ENCODE measurements around the gene EEPD1. TPM values are rescaled to one million over a fixed set of nuclear protein-coding genes. Genes with fewer than 3 reads are reported as not detected.
"Not testable (repeated sequence)": the region's sequence is repeated elsewhere in the genome, so short reads cannot be mapped to it uniquely, and the experiment has no call there.

Gene EEPD1
- total RNA-seq, 1 donor from 2014 or later: 11.4 TPM

DNA sequence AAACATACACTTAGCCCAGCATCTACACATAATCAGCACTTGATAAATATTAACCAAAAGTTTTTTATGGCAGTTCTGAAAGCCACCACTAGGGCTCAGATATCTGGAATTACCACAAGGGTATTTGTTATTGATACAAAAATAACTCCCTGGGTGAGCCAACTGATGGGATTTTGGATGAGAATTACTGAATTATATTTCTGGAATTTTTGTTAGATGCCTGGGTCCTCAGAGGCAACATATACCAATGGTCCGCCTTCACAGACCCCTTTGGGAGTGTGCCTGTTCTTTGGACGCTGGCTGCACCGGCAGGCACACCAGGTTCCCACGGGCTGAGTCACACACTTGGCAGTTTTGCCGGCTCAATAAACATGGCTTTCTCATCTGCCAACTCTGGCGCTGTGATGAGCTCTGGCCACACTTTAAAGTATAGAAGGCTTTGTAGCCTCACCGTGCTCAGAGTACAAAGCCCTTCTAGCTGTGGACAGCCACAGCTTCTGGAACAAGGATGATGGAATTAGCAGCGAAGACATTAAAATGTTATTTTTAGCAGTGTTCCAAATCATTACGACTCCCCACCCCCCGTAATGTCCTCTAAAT is 24.5 kb upstream of the EEPD1 start:
- peak; percentile 89 for DNase-seq (ENCODE audit: low spot score)

DNA sequence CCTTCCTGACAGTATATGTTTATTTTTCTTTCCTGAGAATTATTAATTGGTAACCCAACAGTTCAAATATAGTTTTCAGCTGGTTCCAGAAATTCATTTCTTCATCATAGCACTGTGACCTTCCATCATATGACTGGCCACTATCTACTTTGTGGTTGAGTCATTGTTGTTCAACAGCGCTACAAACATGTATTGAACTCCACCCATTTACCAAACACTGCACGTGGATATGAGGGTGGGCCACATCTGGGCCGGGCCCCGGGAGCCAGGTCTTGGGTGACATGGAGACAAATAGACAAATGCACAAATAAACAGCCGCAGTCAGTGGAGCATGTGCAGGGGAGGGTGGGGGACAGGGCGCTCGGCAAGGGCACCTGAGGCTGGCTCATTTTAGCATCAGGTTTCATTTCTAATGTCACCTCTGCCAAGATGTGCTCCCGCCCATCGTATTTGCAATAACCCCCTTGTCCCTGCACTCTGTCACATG is 24.0 kb upstream of the EEPD1 start:
- DNase-seq (ENCODE audit: low spot score): no peak

DNA sequence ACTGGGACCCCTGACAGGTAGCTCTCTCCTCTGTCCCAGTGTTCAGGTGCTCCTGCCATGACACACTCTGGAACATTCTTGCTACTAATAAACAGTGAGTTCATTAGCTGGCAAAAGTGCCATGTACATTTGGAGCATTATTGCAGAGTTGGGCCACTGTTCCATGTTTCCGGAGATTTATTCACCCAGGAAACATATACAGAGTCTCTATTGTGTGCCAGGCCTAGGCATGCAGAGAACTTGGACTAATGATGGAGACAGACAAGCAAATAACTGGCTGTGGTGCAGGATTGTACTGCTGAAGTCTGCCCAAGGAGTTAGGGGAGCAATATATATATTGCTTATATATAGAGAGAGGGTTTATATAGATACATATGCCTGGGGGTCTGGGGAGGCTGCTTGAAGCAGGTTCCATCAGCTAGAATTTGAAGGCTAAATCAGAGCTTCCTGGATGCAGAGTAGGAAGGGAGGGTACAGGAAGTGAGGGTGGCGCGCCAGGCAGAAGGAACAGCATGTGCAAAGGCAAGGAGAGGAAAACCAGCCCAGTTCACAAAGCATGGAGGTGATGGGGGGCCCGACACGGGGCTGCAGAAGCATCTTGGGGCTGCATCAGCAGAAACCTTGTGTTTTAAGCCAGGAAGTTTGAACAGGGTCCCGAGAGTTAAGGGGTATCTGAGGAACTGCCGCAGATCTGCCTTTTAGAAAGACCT is 22.7 kb upstream of the EEPD1 start:
- DNase-seq (ENCODE audit: low spot score): no peak

DNA sequence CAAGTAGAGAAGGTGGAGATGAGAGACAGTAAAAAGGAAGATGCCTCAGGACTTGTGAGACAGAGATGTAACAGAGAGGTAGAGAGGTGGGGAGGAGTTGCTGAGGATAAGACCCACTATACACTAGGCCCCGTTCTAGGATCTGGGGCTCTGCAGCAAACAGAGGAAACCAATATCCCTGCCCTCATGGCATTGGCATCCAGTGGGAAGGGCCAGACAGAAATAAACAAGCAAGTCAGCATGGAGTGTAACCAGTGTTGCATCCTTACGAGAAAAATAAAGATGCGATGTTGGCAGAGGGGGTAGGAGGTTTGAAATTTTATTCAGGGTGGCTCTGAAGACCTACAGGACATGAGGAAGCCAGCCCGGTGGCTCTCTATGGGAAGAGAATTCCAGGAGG is 22.0 kb upstream of the EEPD1 start:
- DNase-seq (ENCODE audit: low spot score): no peak

DNA sequence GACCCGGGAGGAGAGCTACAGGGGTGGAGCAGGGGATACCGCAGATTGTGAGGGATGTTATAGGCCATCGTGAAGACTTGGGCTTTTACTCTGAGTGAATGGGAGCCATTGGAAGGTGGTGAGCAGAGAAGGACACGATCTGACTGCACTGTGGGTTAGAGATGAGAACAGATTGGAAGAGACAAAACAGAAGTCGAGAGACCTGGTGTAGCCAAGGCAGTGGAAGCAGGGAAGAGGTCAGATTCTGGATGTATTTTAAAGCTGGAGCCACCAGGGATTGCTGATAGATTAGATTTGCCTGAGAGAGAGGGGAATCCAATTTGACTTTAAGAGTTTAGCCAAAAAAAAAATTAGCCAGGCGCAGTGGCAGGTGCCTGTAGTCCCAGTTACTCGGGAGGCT is 21.6 kb upstream of the EEPD1 start:
- DNase-seq (ENCODE audit: low spot score): no peak

DNA sequence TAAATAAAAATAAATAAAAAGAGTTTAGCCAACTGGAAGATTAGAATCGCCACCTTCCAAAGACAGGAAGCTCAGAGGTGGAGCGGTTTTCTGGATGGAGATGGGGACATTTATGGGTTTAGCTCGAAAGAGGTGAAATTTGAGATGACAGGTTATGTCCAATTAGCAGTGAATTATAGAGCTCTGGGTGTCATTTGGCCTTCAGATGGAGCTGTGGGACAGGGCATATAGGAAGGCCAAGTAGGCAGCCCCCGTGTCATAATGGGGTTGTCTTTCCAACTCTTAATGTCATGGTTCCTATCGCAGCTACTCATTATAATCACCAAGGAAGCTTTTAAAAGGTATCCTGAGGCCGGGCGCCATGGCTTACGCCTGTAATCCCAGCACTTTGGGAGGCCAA is 21.0 kb upstream of the EEPD1 start:
- DNase-seq (ENCODE audit: low spot score): no peak

DNA sequence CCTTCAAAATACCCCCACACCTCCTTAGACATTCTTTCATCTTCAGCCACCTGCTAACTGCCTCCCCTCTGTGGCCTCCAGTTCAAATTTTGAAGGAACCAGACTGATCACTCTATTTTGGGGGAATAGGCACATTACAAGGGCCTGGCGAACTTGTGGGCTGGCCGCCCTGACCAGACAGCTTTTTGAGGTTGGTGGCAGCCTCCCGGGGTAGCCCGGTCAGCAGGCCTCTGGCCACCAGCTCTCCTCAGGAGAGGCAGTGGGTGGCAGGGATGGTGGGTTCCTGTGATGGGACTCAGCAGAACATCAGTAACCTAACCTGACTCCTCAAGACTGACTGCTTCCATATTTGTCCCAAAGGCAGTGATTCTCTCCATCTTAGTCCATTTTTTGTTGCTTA is 17.4 kb upstream of the EEPD1 start:
- DNase-seq (ENCODE audit: low spot score): no peak

DNA sequence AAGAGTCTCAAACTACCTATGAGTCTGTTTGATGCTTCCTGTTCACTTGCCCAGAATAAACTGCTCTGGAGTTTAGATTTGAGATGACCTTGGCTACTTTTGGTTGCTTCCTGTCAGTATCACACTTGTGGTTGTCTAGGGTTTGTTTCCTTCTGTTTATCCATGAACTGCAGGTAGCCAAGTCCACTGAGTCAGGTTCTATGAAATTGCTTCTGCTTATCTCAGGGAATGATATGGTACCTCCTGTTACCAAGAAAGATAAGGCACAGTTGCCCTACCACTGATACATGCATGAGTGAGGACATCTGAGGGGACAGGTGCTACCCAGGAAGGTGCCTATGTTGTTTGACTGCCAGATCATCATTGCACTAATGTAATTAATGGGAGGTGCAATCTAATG is 15.8 kb upstream of the EEPD1 start:
- DNase-seq (ENCODE audit: low spot score): no peak

DNA sequence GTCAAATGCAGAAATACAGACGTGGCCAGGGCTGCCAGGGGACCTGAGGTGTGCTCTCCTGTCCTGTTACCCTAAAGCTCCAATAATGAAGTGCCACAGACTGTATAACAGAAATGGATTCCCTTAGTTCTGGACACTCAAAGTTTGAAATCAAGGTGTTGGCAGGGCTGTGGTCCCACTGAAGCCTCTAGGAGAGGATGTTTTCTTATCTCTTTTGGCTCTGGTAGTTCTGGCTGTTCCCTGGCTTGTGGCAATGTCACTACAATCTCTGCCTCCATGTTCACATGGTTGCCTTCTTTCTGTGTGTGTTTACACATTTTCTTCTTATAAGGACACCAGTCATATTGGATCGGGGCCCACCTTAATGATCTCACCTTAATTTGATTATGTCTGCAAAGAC is 15.3 kb upstream of the EEPD1 start:
- DNase-seq (ENCODE audit: low spot score): no peak

DNA sequence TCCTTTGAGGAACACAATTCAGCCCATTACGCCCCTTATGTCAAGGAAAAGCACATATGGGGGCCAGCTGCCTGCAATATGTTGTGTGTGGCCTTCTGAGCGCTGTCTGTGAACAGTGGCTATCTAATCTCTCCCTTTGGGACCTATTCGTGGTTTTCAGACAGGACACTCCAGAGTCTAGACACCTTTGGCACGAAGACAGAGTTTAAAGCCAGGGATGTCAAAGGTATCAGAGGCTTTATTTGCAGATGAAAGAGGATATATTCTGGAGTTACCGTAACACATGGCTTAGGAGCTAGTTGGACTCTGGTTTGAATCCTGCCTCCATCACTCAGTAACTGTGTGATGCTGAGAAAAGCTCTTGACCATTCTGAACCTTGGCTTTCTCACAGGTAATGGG is 14.8 kb upstream of the EEPD1 start:
- no peak for DNase-seq (ENCODE audit: low spot score)

DNA sequence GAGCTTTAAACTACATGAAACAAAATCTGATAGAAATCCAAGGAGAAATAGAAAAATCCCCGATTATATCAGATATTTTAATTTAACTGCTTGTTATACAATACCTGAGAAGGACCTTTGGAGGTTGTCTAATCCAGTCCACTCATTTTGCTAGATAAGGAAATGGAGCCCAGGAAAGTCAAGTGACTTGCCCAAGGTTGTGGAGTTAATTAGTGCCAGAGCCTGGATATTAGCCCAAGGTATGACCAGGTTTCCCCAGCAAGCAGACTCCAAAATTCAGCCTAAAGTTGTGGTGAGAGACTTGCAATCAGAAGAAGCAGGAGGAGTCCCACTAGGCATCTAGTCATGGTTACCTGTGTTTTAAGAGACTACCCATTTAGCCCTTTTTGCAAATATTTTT is 11.7 kb upstream of the EEPD1 start:
- no peak for DNase-seq (ENCODE audit: low spot score)

DNA sequence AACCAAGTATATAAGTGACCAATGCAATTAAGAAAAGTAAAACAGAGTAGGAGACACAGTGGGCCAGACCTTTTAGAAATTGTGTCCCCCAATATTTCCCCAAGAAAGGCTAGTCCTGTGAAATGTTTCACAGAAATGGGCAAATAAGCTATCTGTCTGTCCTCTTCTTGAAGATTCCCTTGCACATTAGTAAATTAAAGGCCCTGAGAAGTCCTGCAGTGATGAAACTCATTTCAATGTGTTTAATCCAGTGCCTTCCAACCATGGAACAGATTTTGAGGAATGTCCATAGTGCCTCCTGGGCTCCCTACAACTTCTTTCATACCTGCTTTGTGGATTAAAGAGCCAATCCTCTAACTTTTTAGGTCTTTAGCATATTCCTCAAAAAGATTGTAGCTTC is 11.2 kb upstream of the EEPD1 start:
- DNase-seq (ENCODE audit: low spot score): no peak

DNA sequence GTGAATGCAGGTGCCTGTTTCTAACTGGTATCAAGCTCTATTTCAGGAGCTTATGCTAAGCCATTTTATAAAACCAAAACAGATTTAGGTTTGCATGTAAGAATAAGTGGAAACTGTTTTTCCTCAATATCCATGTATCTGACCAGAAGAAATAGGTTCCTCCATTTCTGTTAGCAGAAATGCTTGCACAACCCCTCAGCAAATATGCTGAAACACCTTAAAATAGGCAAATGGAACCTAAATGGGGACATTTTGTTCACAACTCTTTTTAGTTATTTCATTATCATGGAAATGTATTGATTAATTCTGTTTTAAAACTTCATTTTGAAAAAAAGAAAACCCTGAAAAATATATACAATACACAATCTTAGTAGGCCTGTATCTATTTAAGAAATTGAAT is 8.9 kb upstream of the EEPD1 start:
- no peak for DNase-seq (ENCODE audit: low spot score)

DNA sequence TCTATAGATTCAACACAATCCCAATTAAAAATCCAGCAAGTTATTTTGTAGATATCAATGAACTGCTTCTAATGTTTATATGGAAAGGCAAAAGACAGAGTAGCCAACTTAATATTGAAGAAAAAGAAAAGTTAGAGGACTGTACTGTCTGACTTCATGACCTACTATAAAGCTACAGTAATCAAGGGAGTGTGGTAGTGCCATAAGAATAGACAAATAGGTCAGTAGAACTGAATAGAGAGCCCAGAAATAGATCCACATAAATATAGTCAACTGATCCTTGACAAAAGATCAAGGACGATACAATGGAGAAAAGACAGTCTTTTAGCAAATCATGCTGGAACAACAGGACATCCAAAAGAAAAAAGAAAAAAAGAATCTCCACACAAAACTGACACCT is 7.4 kb upstream of the EEPD1 start:
- DNase-seq (ENCODE audit: low spot score): no peak

DNA sequence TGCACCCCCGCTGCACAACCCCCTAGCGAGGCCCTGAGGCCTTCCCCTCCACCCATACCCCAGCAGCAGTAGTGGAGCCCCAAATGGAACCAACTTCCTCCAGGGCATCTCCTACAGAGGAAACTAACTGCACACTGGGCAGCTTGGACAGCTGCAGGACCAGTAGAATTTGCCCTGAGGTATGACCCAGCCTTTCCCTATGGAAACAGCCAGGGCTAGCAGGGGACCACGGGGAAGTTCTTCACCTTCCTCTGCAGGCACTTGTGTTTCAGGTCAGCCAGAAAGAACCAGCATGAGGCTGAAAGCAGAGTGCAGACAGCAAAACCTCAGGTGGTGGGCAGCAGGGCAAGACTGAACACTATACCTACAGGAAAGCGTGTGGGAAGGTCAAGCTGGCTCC is 5.7 kb upstream of the EEPD1 start:
- no peak for DNase-seq (ENCODE audit: low spot score)

DNA sequence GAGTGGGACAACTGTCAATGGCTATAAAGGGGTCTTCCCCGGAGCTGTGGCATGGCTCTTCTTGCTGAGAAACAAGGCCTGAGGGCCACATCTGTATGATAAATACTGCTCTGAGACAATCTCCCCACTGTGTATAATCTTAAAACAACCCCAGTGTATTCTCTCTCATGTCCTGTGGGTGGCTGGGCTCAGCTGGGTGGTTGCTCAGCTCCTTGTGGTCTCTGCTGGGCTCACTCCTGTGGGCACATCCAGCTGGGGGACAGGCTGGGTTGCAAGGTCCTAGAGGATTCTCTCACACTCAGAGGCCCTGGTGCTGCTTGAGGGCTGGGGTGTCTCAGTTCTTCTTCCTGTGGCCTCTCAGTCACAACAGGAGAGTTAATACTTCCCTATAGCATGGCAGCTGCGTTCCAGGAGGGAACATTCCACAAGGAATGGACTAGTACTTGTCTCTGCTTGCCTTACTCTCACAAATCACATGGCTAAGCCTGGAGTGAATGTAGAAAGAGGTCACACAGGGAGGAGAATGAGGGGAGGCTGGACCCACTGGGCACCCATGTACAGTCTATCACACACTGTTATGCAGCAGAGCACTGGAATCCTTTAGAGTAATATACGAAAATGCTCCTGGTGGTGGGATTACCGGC is 4.5 kb upstream of the EEPD1 start:
- no peak for DNase-seq (ENCODE audit: low spot score)

DNA sequence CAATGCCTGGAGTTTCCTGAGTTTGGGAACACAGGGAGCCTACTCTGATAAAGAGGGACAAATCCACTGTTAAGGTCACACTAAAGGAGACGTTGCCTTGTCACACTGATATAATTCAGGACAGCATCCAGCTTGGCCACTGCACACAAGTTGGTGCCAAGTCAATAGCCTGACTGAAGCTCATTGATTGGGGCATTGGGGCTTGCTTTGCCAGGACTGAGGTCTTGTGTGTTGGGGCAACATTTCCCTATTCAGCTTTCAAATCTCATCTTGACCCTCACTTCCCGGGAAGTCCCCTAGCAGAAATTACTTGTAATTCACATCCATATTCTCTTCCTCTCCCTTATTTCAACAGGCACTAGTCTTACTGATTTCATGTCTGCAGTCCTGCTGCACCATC is 3.8 kb upstream of the EEPD1 start:
- not testable (repeated sequence) for DNase-seq (ENCODE audit: low spot score)

DNA sequence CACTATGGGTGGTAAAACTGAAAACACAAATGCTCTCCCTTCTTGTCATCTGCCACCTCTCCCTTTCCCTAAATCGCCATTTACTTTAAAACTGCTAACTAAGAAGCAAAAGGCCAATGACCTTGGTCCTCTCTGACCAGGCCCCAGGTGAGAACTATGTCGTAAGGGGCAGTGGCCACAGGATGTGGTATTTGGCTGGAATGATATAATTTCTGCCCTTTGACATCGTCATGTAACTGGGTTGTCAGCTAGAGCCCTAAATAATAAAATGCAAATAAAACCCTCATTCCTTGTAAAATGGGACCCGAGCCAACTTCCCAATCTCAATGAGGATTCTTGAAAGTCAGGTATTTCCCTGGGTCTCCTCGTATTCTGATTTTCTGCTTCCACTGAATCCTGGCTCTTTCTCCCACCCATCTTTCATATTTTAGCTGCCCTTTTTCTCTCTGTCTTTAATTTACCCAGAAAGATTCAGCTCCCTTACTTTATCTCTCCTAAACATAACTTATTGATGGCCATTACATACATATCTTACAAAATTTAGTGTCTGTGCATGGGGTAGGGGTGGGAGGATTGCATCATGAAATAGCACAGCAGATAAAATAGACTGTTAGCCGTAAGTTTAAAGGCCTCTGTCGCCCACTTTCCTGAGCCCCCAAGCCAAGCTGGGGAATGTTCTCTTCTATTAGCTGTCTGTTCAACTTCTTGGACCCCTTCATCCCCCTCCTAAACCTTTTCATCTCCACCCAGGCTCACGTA is 3.2 kb upstream of the EEPD1 start:
- no peak for DNase-seq (ENCODE audit: low spot score)

DNA sequence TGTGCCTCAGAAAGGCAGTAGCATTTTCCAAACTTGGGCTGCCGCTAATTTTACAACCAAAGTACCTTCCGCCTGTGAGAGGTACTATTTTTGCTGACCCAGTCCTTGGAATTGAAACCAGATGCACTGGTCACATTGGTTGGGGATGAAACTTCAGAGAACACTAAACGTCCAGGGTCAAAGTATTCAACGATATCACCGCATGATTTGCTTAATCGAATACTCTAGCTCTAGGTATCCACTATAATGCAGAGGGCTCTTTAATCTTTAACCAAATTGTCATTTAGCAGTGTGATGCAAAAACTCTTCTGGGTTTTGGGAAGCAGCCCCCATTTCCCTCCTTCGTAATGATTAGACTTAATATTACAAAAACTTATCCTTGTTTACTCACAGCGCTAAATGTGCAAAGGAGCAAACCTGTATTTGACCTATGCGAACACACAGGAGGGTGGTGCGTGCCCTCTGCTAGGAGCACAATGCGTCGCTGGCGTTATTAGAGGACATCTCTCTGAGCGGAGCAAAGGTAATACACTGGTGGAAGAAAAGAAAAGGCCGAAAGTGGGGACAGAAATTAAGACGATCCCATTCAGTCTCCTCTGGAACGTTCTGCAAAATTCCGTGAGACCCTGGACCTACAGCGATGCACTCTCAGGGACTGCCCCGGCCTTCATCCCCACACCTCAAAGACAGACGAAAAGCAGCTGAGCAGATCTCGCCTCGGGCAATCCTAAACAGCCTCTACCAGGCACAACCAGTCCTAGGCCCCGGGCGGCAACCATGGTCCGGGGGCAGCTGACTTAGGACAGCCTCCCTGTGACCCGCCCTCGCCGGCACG is 916 bp upstream of the EEPD1 start:
- no peak for DNase-seq (ENCODE audit: low spot score)

DNA sequence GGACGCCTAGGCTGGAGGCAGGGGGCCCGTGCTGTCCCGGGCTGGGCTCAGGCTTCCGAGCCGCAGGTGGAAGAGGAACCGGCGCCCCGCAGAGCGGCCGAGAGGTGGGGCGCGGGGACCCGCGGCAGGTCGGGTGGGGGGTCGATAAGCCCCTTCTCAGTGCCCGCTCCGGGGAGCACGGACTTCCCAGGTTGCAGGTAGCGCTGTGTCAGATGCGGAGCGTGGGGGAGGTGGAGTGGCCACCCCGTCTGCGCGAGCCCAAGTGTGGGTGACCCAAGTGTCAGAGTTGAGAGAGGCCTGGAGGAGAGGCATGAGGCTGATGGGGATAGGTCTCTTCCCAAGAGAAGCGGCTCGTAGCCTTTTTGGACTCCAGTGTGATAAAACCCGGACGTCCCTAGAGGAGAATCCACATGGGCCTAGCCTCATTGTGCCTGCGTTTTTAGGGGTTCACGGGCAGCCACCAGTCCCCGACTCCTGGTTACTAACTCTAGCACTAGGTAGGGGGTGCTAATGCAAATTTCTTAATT is 580 bp downstream of the EEPD1 start:
- DNase-seq (ENCODE audit: low spot score): no peak

All from ureter (tissue), 1 donor.